HTERT RPE-1 (cell line): ENCODE measurements around the gene LRP1B.

Experiments
- in situ Hi-C: fragments of 300-500 bp; cut with MboI; formaldehyde crosslinking; loops from 4 replicates; pipeline ENCODE4 v1.14.3; 2020; ENCODE audit warnings: low sequenced_read_pairs

The LRP1B gene

DNA sequence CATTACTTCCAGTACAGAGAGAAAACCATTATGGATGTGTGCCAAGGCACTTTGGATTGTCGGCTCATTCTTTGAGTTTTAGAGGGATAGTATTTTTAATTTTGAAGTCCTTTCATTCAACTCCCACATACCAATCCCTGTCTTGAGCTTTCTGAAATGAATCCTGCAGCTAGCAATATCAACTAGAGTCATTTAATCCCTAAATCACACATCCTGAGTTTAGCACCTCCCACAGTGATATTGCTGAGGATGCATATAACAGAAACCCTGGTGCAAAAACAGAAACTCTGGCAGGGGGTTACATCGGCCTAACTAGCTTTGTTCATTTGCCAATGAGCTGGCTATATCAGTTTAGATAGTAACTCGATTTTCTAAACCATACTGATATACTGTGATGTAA lies 427.3 kb downstream of the LRP1B start:
- in situ Hi-C loops = no loop called here

DNA sequence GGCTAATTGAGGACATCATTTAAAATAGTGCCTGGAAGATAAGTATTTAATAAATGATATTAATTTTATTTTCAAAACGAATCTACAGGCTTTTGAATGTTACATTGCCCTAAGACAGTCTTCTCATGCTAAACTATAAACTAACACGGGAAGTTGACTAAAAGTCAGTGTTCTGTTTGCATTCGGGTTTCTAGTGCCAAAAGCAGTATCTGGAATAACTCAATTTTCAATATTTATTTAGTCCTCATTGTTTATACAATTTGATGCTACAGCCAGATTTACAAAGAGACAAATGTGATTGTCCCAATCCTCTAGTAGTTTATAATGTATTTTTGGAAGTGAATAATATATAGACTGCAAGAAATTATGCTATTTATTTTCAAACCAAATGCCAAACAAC lies 429.2 kb downstream of the LRP1B start:
- in situ Hi-C loops = no loop called here

DNA sequence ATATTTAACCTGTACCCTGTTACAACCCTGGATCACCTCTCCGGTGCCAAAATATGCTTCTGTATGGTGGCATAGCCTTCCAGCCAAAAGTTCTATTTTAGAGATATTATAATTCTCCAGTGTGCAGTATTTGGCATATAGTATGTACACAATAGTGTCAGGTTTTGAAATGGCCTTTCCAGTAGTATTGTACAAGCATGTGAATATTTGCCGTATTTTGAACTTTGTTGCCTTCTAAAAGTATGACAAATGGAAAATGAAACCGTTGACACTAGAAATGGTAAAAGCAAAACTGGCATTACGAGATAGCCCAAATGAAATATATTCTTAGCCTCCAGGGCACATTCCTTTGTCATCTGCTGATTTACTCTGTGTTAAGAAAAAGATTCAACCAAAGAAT lies 431.2 kb downstream of the LRP1B start:
- in situ Hi-C loops = no loop called here

GRCh38 chr2:141698500-141698899 lies 432.3 kb downstream of the LRP1B start:
- in situ Hi-C loops = no loop called here

DNA sequence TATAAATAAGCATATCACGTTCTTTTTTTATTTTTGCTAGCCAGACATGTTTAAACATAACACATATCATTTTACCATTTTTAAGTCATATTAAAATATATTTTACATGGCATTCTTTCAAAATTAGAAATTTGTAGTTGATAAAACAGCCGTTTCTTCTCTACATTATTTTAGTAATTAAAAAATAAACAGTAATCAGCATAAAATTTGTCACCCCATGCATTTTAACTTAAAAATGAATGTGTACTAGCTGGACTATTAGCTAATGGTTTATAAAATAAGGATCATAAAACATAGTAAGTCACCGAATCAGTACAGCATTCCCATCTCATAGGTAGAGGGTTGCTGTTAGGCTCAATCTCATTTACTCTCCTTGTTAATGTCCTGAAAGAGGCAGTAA lies 433.8 kb downstream of the LRP1B start:
- in situ Hi-C loops = no loop called here

DNA sequence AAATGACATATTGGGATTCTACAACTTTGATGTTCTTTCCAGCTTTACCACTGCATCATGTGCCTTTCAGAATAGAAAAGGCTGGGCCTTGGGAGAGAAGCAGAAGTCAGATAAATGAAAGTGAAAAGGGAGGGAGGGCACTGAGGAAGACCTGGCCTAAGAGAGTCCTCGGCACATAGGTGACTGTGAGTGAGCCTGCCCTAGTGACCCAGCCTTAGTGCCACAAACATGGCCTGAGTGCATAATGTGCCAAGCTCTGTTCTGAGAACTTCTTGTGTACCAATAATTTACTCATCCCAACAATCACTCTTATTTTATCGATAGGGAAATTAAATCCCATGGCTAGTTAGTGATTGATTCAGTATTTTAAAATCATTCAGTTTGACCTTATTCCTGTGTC lies 436.6 kb downstream of the LRP1B start:
- in situ Hi-C loops = no loop called here

GRCh38 chr2:141692829-141693228 lies 438.0 kb downstream of the LRP1B start:
- in situ Hi-C loops = no loop called here

DNA sequence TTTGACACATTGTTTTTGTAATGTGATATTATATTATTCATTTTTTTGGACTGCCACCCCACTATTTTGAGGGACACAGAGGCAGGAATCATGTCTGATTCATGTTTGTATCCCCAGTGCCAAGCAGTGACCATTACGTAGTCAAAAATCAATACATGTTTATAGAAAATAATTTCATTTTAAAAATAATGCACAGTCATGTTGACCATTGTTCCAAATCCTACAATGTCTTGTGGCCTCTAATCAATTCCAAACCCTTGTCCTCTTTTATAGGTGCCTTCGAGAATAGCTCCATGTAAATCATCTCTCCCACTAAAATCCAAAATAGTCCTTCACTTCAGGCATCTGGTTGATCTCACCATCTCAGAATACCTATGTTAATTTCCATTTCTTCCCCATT lies 454.7 kb downstream of the LRP1B start:
- in situ Hi-C loops = no loop called here

DNA sequence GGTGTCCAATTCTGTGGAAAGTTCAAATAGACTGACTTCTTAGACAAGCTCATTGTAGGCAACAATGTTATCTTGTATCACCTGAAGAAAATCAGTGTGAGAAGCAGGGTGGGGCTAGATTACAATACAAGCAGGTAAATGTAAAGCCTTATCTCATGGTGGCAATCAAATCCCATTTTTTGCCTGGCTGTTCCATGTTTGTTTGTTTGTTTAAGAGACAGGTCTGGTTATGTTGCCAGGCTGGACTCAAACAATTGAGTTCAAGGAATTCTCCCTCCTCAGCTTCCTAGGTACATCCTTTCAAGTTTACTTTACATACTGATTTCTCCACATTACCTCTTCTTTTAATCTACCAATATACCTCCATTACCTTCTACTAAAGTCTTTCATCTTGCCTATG lies 464.6 kb downstream of the LRP1B start:
- in situ Hi-C loops = no loop called here

- in situ Hi-C loops = no loop called here
Observed at GRCh38 chr2:141660232-141660631, 470.6 kb downstream of the LRP1B start.

GRCh38 chr2:141654311-141654710 lies 476.5 kb downstream of the LRP1B start:
- in situ Hi-C loops = no loop called here

DNA sequence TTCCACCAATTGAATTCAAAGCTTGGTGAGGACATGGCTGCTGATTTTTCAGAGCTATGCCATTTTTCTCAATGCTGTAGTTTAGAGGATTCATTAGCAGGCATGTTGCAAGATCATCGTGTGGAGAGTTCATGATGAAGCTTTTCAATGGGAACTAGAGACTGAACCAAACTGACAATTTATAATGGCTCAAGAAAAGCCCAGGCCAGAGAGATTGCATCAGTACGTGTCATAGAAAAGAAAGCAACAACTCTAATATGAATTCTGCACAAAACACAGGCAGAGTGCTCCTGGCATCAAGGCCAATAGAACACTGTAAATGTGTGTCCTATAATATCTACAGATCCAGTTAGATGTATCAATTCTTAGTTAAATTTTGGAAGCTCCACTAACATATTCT lies 477.6 kb downstream of the LRP1B start:
- in situ Hi-C loops = no loop called here

DNA sequence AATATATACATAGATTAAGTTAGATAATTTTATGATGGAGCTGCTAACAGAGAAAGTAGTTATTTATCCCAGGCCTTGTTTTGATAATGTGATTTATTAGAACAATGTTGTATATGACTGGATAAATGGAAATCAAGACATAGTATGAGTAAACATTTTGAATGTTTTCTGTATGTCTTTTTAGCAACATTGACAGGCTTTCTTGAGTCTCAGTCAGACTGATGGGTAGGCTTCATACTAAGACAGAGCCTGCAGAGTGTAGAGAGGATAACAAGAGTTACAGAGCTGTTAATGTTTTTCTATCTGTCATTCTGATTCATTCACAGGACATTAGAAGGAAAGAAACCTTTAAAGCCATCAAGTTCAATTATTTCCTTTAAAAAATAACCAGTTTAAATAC lies 478.5 kb downstream of the LRP1B start:
- in situ Hi-C loops = no loop called here

DNA sequence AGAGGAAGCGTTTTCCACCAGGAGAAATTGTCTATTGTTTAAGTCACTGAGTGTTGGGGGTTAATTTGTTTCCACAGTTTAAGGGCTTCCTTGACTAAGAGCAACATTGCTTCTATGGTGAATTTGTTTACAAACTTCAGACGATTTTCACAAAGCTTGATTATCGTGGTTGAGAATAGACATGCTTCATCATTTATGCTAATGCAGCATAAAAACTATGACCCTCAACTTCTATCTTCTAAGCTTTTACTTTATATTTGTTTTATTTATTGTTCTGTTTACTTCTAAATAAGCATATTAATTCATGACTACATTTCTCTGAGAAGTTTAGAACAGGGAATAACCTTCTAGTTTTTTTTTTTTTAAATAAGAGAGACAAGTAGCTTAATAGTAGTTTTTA lies 483.5 kb downstream of the LRP1B start:
- in situ Hi-C loops = no loop called here

DNA sequence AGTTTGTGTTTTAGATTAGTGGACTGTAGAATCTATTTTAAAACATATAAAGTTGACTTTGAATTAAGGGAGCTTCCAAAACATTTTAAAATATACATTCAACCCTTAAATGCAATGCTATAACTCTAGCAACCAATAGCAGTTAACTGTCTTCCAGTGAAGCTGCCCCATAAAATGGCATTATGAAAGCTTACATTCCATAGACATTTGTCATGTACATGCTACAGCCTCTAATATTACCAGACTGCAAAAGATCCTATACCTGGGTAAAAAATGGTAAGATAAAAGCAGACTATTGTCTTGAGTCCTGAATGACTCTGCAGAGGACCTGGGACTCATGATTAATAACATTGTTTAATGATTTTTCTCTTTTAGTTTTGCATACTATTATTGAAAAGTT lies 489.4 kb downstream of the LRP1B start:
- in situ Hi-C loops = no loop called here

- in situ Hi-C loops = no loop called here
Observed at GRCh38 chr2:141639809-141640208, 491.0 kb downstream of the LRP1B start.

GRCh38 chr2:141633132-141633531 lies 497.7 kb downstream of the LRP1B start:
- in situ Hi-C loops = no loop called here

DNA sequence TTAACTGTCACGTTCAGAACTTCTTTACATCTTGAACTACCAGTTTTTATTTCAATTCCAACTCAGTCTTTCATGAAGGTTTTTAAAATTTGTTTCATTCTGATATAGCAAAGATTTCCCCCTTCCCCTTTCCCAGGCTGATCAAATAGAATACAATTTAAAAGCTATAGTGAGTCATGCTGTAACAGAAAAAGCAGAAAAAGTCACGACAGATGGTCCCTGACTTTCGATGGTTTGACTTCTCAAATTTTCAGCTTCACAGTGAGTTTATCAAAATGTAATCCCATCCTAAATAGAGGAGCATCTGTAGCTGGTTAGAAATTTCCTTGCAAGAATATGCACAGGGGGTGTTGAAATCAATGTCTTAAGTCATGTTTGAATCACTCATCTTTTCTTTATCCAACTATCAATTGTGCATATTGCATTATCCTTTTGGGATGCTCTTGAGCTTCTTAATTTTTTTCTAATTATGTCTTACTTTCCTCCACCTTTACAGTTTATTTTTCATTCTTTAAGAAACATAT lies 500.3 kb downstream of the LRP1B start:
- in situ Hi-C loops = no loop called here

- in situ Hi-C loops = no loop called here
Observed at GRCh38 chr2:141620372-141620771, 510.4 kb downstream of the LRP1B start.

GRCh38 chr2:141618457-141618856 lies 512.4 kb downstream of the LRP1B start:
- in situ Hi-C loops = no loop called here

- in situ Hi-C loops = no loop called here
Observed at GRCh38 chr2:141611981-141612380, 518.8 kb downstream of the LRP1B start.

- in situ Hi-C loops = no loop called here
Observed at GRCh38 chr2:141611176-141611571, 519.6 kb downstream of the LRP1B start.

GRCh38 chr2:141610564-141611175 lies 520.1 kb downstream of the LRP1B start:
- in situ Hi-C loops = no loop called here
